PC-3 (cell line): ENCODE results near the gene UCK1. TPM values are rescaled to one million over a fixed set of nuclear protein-coding genes. Genes with fewer than 3 reads are reported as not detected.

ENCODE experiments used
- ATAC-seq: fragments of 200-7000 bp; cut with Tn5 transposase; 2 replicates; pipeline ENCODE4 v1.9.1; 2020; ENCODE audit warnings: mild to moderate bottlenecking, moderate library complexity
- BruUV-seq: library from RNA; stranded (reverse); fragments of 400-500 nt; replicated peaks from 2 replicates; lab custom pipeline; 2021; lab: Mats Ljungman, UMichigan
- CTCF ChIA-PET: fragments of 300-600 bp; sonication (Branson Sonifier 250); formaldehyde crosslinking; loops from one replicate; lab custom pipeline; 2022; ENCODE audit warnings: antibody characterized with exemption; lab: Charles Lee
- POLR2A ChIA-PET: fragments of 300-600 bp; sonication (Branson Sonifier 250); formaldehyde crosslinking; loops from one replicate; lab custom pipeline; 2022; ENCODE audit warnings: antibody characterized with exemption; ENCODE audit not compliant: unreplicated experiment; lab: Charles Lee
- DNase-seq: peaks from one replicate; pipeline ENCODE4 v3.0.0-alpha.2; 2015
- H2AFZ ChIP-seq: fragments of 300-600 bp; sonication (generic); 2 replicates; pipeline ENCODE4 v1.6.0; 2016; ENCODE audit warnings: antibody characterized with exemption, low read length
- H3F3A ChIP-seq: fragments of 300-600 bp; sonication (generic); one replicate; pipeline ENCODE4 v1.6.0; 2017; ENCODE audit warnings: antibody characterized with exemption, low read length, control low read depth, mild to moderate bottlenecking; ENCODE audit not compliant: unreplicated experiment
- H3K27ac ChIP-seq: fragments of 300-600 bp; sonication (generic); 2 replicates; pipeline ENCODE4 v1.5.1; 2016; ENCODE audit warnings: mild to moderate bottlenecking, low read length
- H3K27me3 ChIP-seq: fragments of 300-600 bp; sonication (generic); 2 replicates; pipeline ENCODE4 v1.6.1; 2016; ENCODE audit warnings: low read length, mixed read lengths
- H3K36me3 ChIP-seq: fragments of 300-600 bp; sonication (generic); 2 replicates; pipeline ENCODE4 v1.6.1; 2016; ENCODE audit warnings: low read depth, mixed run types, low read length, mixed read lengths
- H3K4me1 ChIP-seq: fragments of 300-600 bp; sonication (generic); 2 replicates; pipeline ENCODE4 v1.5.1; 2016; ENCODE audit warnings: low read length; ENCODE audit not compliant: insufficient read depth
- H3K4me2 ChIP-seq: fragments of 300-600 bp; sonication (generic); 2 replicates; pipeline ENCODE4 v1.6.0; 2016; ENCODE audit warnings: low read length
- H3K4me3 ChIP-seq: fragments of 300-600 bp; sonication (generic); 2 replicates; pipeline ENCODE4 v1.5.1; 2016; ENCODE audit warnings: mild to moderate bottlenecking, low read length, mixed read lengths
- H3K79me2 ChIP-seq: fragments of 300-600 bp; sonication (generic); 2 replicates; pipeline ENCODE4 v1.6.1; 2017; ENCODE audit warnings: low read length, mixed read lengths
- H3K9ac ChIP-seq: fragments of 300-600 bp; sonication (generic); 2 replicates; pipeline ENCODE4 v1.6.0; 2016; ENCODE audit warnings: mild to moderate bottlenecking, low read length
- H3K9me2 ChIP-seq: fragments of 300-600 bp; sonication (generic); replicated peaks from 2 replicates; pipeline ENCODE4 v1.6.1; 2016; ENCODE audit warnings: mixed run types, low read length, mixed read lengths
- H3K9me3 ChIP-seq: fragments of 300-600 bp; sonication (generic); 2 replicates; pipeline ENCODE4 v1.6.1; 2016; ENCODE audit warnings: low read length, mixed read lengths
- H4K20me1 ChIP-seq: fragments of 300-600 bp; sonication (generic); 2 replicates; pipeline ENCODE4 v1.6.1; 2016; ENCODE audit warnings: low read length, mixed read lengths
- CTCF ChIP-seq: fragments of 300-600 bp; sonication (generic); conservative IDR thresholded peaks from 2 replicates; pipeline ENCODE4 v1.5.1; 2017; ENCODE audit warnings: antibody characterized with exemption, low read depth, mild to moderate bottlenecking, low read length
- EZH2 ChIP-seq: fragments of 300-600 bp; sonication (generic); IDR thresholded peaks from one replicate; pipeline ENCODE4 v1.6.1; 2017; ENCODE audit warnings: antibody characterized with exemption, mild to moderate bottlenecking, low read length; ENCODE audit not compliant: unreplicated experiment
- EZH2phosphoT487 ChIP-seq: fragments of 300-600 bp; sonication (generic); IDR thresholded peaks from 2 replicates; pipeline ENCODE4 v1.6.1; 2018; ENCODE audit warnings: mild to moderate bottlenecking, antibody characterized with exemption, low read length, borderline replicate concordance
- intact Hi-C: fragments of 100-400 bp; cut with micrococcal nuclease; formaldehyde crosslinking; loops from 2 replicates; pipeline ENCODE4 v1.9.0; 2023
- total RNA-seq: library from RNA; depleted of rRNA; stranded (reverse); fragments of >200 nt; gene quantifications from 2 replicates; pipeline ENCODE4 v1.2.3, GENCODE V29; 2014

UCK1 gene
- total RNA-seq, 1 experiment from 2014 or later = 28.2 TPM

- peaks cover 31% of the 10 kb centered on the region for H3K36me3 ChIP-seq
- no peak for TF ChIP-seq CTCF
- ChIA-PET CTCF (no interaction called here), POLR2A (no interaction called here)
- H3K9me3 ChIP-seq = no peaks in the 10 kb centered on the region
- H3K79me2 ChIP-seq = no peaks in the 10 kb centered on the region
- H3K27ac ChIP-seq = no peak overlapping the region
- no peak overlapping the region for H3K4me2 ChIP-seq
- H2AFZ ChIP-seq = no peak overlapping the region
- H3K4me1 ChIP-seq = no peaks in the 10 kb centered on the region
- no peak for DNase-seq
- H3K4me3 ChIP-seq = no peak overlapping the region
- no TSS peak for BruUV-seq
- intact Hi-C loops = no loop called here
- no peaks in the 10 kb centered on the region for H3K27me3 ChIP-seq
- no peak overlapping the region for H3K9ac ChIP-seq
- no peaks in the 10 kb centered on the region for H3K9me2 ChIP-seq
- ATAC-seq = no peak
- no peaks in the 10 kb centered on the region for H3F3A ChIP-seq
- H4K20me1 ChIP-seq = 0 out of 2 replicates have a peak, but pooled peaks cover 3% of the 10 kb centered on the region
These were observed 55.7 kb downstream of the UCK1 start for GRCh38 chr9:131475111-131475955.

GRCh38 chr9:131474711-131475110 lies 56.4 kb downstream of the UCK1 start:
- DNase-seq (no peak), ATAC-seq (no peak)
- Histone ChIP-seq H3K36me3 (peaks cover 25% of the 10 kb centered on the region), H3F3A (no peaks in the 10 kb centered on the region), H3K27ac (no peak overlapping the region), H3K4me1 (no peaks in the 10 kb centered on the region), H3K9me3 (no peaks in the 10 kb centered on the region), H4K20me1 (no peaks in the 10 kb centered on the region), H3K9ac (no peak overlapping the region), H3K79me2 (no peaks in the 10 kb centered on the region), H3K27me3 (no peaks in the 10 kb centered on the region), H2AFZ (no peak overlapping the region), H3K4me3 (no peak overlapping the region), H3K4me2 (no peak overlapping the region), H3K9me2 (no peaks in the 10 kb centered on the region)
- ChIA-PET CTCF (no interaction called here), POLR2A (no interaction called here)
- TF ChIP-seq EZH2 (no peak), EZH2phosphoT487 (no peak), CTCF (no peak)
- TSS peak; percentile 33 for BruUV-seq
- intact Hi-C loops = no loop called here

DNA sequence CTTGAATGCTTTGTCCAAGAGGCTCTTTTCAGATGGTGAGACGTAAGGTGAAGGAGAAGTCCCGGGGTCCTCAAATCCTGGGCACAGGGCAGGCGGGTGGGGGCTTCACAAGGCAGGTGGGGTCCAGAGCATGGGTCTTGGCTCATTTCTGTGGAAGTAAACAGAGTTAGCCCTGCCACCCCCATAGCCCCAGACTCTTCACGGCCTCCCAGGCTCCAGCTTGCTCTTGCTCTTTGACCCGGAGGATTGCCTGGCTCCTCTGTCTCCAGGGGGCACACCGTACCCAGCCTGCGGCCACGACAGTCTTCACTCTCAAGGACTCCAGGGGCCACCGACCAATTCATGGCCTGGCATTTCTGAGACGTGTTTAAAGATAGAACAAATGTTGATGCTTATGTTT lies 57.2 kb downstream of the UCK1 start:
- Histone ChIP-seq H3K79me2 (no peaks in the 10 kb centered on the region), H3F3A (no peaks in the 10 kb centered on the region), H3K36me3 (peaks cover 21% of the 10 kb centered on the region), H3K9me3 (no peaks in the 10 kb centered on the region), H3K9me2 (no peaks in the 10 kb centered on the region), H3K27ac (no peak overlapping the region), H3K4me1 (no peaks in the 10 kb centered on the region), H3K4me3 (no peak overlapping the region), H3K4me2 (no peak overlapping the region), H3K27me3 (no peaks in the 10 kb centered on the region), H4K20me1 (no peaks in the 10 kb centered on the region), H2AFZ (no peak overlapping the region), H3K9ac (no peak overlapping the region)
- no peak for ATAC-seq
- no peak for DNase-seq
- ChIA-PET POLR2A (no interaction called here), CTCF (no interaction called here)
- BruUV-seq = no TSS peak
- TF ChIP-seq EZH2phosphoT487 (no peak), EZH2 (no peak), CTCF (no peak)
- intact Hi-C loops = no loop called here
